Gastroesophageal sphincter (tissue), 4 donors: ENCODE results near the gene EML4. TPM values are rescaled to one million over a fixed set of nuclear protein-coding genes. Genes with fewer than 3 reads are reported as not detected.

ENCODE experiments used
- ATAC-seq: fragments of 150-250 bp; one replicate; pipeline ENCODE4 v1.9.1; 2016; ENCODE audit warnings: mild to moderate bottlenecking, moderate library complexity
- H3K27ac ChIP-seq, 4 donors: fragments of 200-600 bp; sonication (generic) in 3 of 4; 1 replicate in 3 of 4; 2 replicates in 1 of 4; pipeline ENCODE4 v1.5.1; 2016 to 2019
- H3K27me3 ChIP-seq: fragments of 200-600 bp; sonication (generic); one replicate; pipeline ENCODE4 v1.5.1; 2019
- H3K36me3 ChIP-seq, 2 donors: fragments of 200-600 bp; sonication (generic); one replicate each; pipeline ENCODE4 v1.5.1; 2019; ENCODE audit warnings: control low read depth in 1 of 2
- H3K4me1 ChIP-seq, 3 donors: fragments of 200-600 bp; sonication (generic); 1 replicate in 2 of 3; 2 replicates in 1 of 3; pipeline ENCODE4 v1.5.1; 2016 to 2019; ENCODE audit warnings: control low read depth in 2 of 3
- H3K4me3 ChIP-seq, 2 donors: fragments of 200-600 bp; sonication (generic); one replicate each; pipeline ENCODE4 v1.5.1; 2019; ENCODE audit warnings: mild to moderate bottlenecking in 1 of 2, moderate library complexity in 1 of 2
- H3K9me3 ChIP-seq, 3 donors: fragments of 200-600 bp; sonication (generic); one replicate each; pipeline ENCODE4 v1.5.1; 2017 to 2019; ENCODE audit warnings: control low read depth in 2 of 3
- EP300 ChIP-seq: sonication (generic); formaldehyde crosslinking; IDR thresholded peaks from one replicate; pipeline ENCODE4 v1.6.1; 2017; ENCODE audit warnings: antibody characterized with exemption, mild to moderate bottlenecking
- POLR2A ChIP-seq, 2 donors: fragments of 450-650 bp; IDR thresholded peaks; one replicate each; pipeline ENCODE4 v1.6.1; 2017; ENCODE audit warnings: antibody characterized with exemption in 2 of 2, mild to moderate bottlenecking in 2 of 2, moderate library complexity in 1 of 2
- POLR2AphosphoS5 ChIP-seq: sonication (generic); formaldehyde crosslinking; IDR thresholded peaks from one replicate; pipeline ENCODE4 v1.6.1; 2017; ENCODE audit warnings: antibody characterized with exemption
- WGBS, 2 donors: methylation state at CpG; one replicate each; pipeline ENCODE4 v1.1.5; 2018; ENCODE audit warnings: low coverage in 1 of 2; 5-methylcytosine and 5-hydroxymethylcytosine counted together
- total RNA-seq, 4 donors: library from RNA; depleted of rRNA; stranded (reverse); fragments of >200 nt; gene quantifications; one replicate each; pipeline ENCODE4 v1.1.0, GENCODE V29; 2016
- TF ChIP-seq, protein P1 (sequence below), 4 experiments: fragments of 200-600 bp in 2 of 4; fragments of 450-650 bp in 2 of 4; sonication (generic) in 1 of 4; IDR thresholded peaks; one replicate each; pipeline ENCODE4 v1.5.1; 2017 to 2019; ENCODE audit warnings: antibody characterized with exemption in 4 of 4, mild to moderate bottlenecking in 2 of 4, moderate library complexity in 2 of 4

EML4 gene
- total RNA-seq, 4 donors from 2014 or later, result 18.5 to 31.4 (median 23.7) TPM

DNA sequence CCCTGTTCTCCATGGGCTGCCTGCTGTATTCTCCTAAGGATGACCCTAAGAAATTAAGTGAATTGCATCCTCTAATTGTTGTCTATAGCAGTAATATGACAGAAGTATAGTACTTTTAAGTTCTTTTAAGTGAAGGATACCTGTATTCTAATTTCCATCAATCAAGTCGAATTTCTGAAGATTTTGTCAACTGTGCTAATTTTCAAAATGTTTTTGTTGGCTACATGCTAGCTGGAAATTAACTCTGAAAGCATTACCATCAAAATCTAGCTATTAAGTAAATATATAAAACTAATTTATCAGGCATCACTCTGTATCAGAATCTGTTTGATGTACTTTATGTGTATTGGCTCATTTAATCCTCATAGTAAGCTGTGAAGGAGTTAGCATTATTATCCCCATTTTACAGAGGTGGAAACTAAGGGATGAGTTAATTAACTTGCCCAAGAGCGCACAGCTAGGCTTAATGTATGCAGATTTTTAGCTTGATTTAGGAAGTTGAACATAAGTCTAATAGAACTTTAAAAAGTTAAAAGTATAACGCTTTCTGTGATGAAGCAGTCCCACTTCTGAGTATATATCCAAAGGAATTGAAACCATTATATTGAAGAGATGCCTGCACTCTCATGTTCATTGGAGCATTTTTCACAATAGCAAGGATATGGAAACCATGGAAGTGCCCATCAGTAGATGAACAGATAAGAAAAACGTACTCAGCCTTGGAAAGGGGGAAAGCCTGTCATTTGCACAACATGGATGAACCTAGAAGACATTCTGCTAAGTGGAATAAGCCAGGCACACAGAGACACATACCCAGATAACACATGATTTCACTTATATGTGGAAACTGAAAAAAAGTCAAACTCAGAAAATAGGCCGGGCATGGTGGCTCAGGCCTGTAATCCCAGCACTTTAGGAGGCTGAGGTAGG, 32.0 kb downstream of the EML4 start:
- 82 to 88% methylated on average over 3 to 5 of the region's 5 CpGs for WGBS, 2 donors
- no peaks in the 10 kb centered on the region for H3K36me3 ChIP-seq
- peaks cover 0 to 25% (median 0%) of the 10 kb centered on the region in 3 donors for H3K4me1 ChIP-seq
- no peak overlapping the region for H3K4me3 ChIP-seq
- no peaks in the 10 kb centered on the region for H3K27me3 ChIP-seq
- no peak for TF ChIP-seq EP300
- TF ChIP-seq, protein P1, sequence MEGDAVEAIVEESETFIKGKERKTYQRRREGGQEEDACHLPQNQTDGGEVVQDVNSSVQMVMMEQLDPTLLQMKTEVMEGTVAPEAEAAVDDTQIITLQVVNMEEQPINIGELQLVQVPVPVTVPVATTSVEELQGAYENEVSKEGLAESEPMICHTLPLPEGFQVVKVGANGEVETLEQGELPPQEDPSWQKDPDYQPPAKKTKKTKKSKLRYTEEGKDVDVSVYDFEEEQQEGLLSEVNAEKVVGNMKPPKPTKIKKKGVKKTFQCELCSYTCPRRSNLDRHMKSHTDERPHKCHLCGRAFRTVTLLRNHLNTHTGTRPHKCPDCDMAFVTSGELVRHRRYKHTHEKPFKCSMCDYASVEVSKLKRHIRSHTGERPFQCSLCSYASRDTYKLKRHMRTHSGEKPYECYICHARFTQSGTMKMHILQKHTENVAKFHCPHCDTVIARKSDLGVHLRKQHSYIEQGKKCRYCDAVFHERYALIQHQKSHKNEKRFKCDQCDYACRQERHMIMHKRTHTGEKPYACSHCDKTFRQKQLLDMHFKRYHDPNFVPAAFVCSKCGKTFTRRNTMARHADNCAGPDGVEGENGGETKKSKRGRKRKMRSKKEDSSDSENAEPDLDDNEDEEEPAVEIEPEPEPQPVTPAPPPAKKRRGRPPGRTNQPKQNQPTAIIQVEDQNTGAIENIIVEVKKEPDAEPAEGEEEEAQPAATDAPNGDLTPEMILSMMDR (IDR thresholded peaks at IDR 0.05), result no peak
- TF ChIP-seq POLR2AphosphoS5, result no peak
- TF ChIP-seq POLR2A (IDR thresholded peaks at IDR 0.05), result no peak
- H3K27ac ChIP-seq, result no peak overlapping the region
- no peak for ATAC-seq
- no peaks in the 10 kb centered on the region for H3K9me3 ChIP-seq

DNA sequence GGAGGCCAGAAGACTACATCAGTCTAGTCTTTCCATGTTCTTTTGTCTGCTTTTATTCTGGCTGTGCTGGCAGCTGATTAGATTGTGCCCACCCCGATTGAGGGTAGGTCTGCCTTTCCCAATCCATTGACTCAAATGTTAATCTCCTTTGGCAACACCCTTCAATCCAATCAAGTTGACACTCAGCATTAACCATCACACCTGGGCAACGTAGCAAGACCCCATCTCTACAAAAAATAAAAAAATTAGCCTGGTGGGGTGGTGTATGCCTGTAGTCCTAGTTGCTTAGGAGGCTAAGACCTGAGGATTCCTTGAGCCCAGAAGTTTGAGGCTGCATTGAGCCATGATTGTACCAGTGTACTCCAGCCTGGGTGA, 33.5 kb downstream of the EML4 start:
- 90 to 100% methylated on average over 1 to 2 of the region's 2 CpGs for WGBS, 2 donors
- TF ChIP-seq POLR2A (IDR thresholded peaks at IDR 0.05) (no peak), EP300 (no peak), POLR2AphosphoS5 (no peak)
- TF ChIP-seq, protein P1 (IDR thresholded peaks at IDR 0.05), result no peak
- Histone ChIP-seq H3K27me3 (no peaks in the 10 kb centered on the region), H3K4me3 (no peak overlapping the region), H3K4me1 (peaks cover 0 to 17% (median 0%) of the 10 kb centered on the region in 3 donors), H3K9me3 (no peaks in the 10 kb centered on the region), H3K36me3 (no peaks in the 10 kb centered on the region), H3K27ac (no peak overlapping the region)
- no peak for ATAC-seq

DNA sequence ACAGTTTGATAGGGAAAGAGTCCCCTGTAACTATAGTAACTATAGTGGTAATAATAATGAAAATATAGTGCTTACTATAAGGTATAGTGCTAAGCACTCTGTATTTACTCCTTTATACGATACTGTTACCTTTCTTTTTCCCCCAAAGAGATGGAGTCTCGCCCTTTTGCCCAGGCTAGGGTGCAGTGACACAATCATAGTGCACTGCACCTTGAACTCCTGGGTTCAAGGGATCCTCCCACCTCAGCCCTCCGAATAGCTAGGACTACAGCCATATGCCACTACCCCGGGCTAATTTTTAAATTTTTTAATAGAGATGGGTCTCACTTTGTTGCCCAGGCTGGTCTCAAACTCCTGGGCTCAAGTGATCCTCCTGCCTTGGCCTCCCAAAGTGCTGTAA, 34.6 kb downstream of the EML4 start:
- no peak overlapping the region for H3K27ac ChIP-seq
- H3K36me3 ChIP-seq, result no peaks in the 10 kb centered on the region
- H3K27me3 ChIP-seq, result no peaks in the 10 kb centered on the region
- no peaks in the 10 kb centered on the region for H3K9me3 ChIP-seq
- TF ChIP-seq EP300, result no peak
- TF ChIP-seq, protein P1 (IDR thresholded peaks at IDR 0.05), result no peak
- TF ChIP-seq POLR2AphosphoS5, result no peak
- no peak for TF ChIP-seq POLR2A (IDR thresholded peaks at IDR 0.05)
- 85 to 95% methylated on average over 4 of the region's 4 CpGs for WGBS, 2 donors
- no peak for ATAC-seq
- no peak overlapping the region for H3K4me3 ChIP-seq
- peaks cover 0 to 17% (median 0%) of the 10 kb centered on the region in 3 donors for H3K4me1 ChIP-seq

DNA sequence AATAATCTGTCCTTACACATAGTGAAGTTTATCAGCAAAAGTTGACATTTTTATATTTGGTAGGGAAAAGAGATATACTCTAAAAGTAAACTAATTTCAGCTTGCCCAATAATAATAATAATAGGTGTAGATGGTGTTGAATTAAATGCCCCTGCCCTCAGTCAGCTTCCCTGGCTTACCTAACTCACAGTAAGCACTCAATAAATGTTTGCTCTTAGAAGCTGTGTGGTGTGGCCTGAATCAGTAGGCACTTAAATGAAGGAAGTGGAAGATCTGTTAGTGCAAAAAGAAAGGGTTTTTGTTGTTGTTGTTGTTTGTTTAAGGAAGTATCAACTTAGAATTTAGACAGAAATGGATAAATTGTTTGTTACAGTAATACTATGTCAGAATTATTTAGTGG, 36.2 kb downstream of the EML4 start:
- no peak for ATAC-seq
- H3K27me3 ChIP-seq, result no peaks in the 10 kb centered on the region
- TF ChIP-seq, protein P1 (IDR thresholded peaks at IDR 0.05), result no peak
- TF ChIP-seq POLR2AphosphoS5 (no peak), EP300 (no peak), POLR2A (IDR thresholded peaks at IDR 0.05) (no peak)
- no peak overlapping the region for H3K4me3 ChIP-seq
- peaks cover 0 to 15% (median 0%) of the 10 kb centered on the region in 3 donors for H3K4me1 ChIP-seq
- no peak overlapping the region for H3K27ac ChIP-seq
- no peaks in the 10 kb centered on the region for H3K36me3 ChIP-seq
- no peaks in the 10 kb centered on the region for H3K9me3 ChIP-seq

DNA sequence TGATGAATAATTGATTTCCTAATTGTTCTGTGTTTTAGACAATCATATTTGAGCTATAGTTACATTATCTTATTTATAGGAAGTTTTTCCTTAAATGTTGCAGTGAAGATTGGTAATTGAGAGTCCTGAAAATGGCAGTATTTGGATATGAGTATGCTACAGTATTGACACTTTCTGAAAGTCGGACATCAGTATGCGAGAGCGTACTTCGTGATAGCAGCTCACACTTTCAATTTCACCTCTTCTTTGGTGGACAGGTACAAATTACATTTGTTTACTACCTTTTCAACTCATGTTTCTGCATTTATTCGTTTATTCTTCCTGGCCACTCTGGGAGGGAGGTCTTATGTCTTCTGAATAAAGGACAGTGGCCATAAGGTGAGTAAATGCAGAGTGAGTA, 38.7 kb downstream of the EML4 start:
- H3K27me3 ChIP-seq, result no peaks in the 10 kb centered on the region
- peaks cover 0 to 8% (median 0%) of the 10 kb centered on the region in 3 donors for H3K4me1 ChIP-seq
- TF ChIP-seq POLR2AphosphoS5, result no peak
- TF ChIP-seq POLR2A (IDR thresholded peaks at IDR 0.05), result no peak
- TF ChIP-seq, protein P1 (IDR thresholded peaks at IDR 0.05), result no peak
- no peak for TF ChIP-seq EP300
- WGBS, 2 donors, result 96 to 100% methylated on average over 5 of the region's 5 CpGs
- no peaks in the 10 kb centered on the region for H3K9me3 ChIP-seq
- no peak overlapping the region for H3K4me3 ChIP-seq
- no peak for ATAC-seq
- no peaks in the 10 kb centered on the region for H3K36me3 ChIP-seq
- H3K27ac ChIP-seq, result no peak overlapping the region
